HCT116 (cell line): Measurements from ENCODE around the gene GID4.

Experiments used
- EGR1 ChIP-seq: IDR thresholded peaks from 2 replicates; pipeline ENCODE4 v1.6.1; 2012; ENCODE audit warnings: low read depth
- EZH2 ChIP-seq: fragments of 200-600 bp; sonication (generic); IDR thresholded peaks from 2 replicates; pipeline ENCODE4 v1.6.1; 2017; ENCODE audit warnings: antibody characterized with exemption, mixed run types
- POLR2A ChIP-seq: IDR thresholded peaks from 2 replicates; pipeline ENCODE4 v1.7.0; 2011; ENCODE audit warnings: borderline replicate concordance; ENCODE audit not compliant: insufficient read depth, insufficient read length; ENCODE audit errors: extremely low read depth
- TCF7L2 ChIP-seq: IDR thresholded peaks from 2 replicates; pipeline ENCODE4 v1.7.0; 2011; ENCODE audit warnings: borderline replicate concordance, inconsistent platforms; ENCODE audit not compliant: insufficient read depth, insufficient read length; ENCODE audit errors: extremely low read depth
- YY1 ChIP-seq: IDR thresholded peaks from 2 replicates; pipeline ENCODE4 v1.6.1; 2011; ENCODE audit warnings: low read length, low read depth, moderate library complexity, mild to moderate bottlenecking; ENCODE audit not compliant: insufficient replicate concordance; ENCODE audit errors: extremely low read depth
- TF ChIP-seq, protein P1 (sequence below), 3 experiments: fragments of 200-600 bp in 1 of 3; sonication (generic) in 1 of 3; IDR thresholded peaks in 2 of 3; conservative IDR thresholded peaks in 1 of 3; 2 replicates each; pipeline ENCODE4 v1.5.1; 2012 to 2017; ENCODE audit warnings: low read depth in 2 of 3, low read length in 2 of 3, antibody characterized with exemption in 1 of 3, borderline replicate concordance in 1 of 3, control low read depth in 1 of 3, mild to moderate bottlenecking in 1 of 3, mixed read lengths in 1 of 3, mixed run types in 1 of 3, moderate library complexity in 1 of 3; ENCODE audit not compliant: insufficient read depth in 1 of 3
- TF ChIP-seq, protein P2 (sequence below): IDR thresholded peaks from 2 replicates; pipeline ENCODE4 v1.6.1; 2012

DNA sequence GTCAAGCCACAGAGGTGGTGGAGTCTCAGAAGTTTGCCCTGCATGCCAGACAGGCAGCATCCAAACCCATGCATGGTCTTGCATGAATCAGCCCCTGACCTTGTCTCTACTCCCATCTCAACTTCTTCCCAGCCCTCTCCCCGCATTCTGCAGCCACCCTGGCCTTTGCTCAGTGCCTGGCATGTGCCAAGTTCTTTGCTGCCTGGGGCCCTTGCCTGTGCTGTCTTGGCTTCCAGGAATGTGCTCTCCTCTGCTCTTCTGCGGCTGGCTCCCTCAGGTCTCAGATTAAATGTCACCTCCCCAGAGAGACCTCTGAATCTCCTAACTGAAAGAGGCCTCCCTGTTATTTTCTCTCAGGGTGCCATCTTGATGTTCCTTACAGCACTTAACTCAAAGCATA, 48.9 kb upstream of the GID4 start:
- TF ChIP-seq EGR1 (no peak), EZH2 (no peak), YY1 (no peak), POLR2A (no peak), TCF7L2 (no peak)
- TF ChIP-seq, protein P1, sequence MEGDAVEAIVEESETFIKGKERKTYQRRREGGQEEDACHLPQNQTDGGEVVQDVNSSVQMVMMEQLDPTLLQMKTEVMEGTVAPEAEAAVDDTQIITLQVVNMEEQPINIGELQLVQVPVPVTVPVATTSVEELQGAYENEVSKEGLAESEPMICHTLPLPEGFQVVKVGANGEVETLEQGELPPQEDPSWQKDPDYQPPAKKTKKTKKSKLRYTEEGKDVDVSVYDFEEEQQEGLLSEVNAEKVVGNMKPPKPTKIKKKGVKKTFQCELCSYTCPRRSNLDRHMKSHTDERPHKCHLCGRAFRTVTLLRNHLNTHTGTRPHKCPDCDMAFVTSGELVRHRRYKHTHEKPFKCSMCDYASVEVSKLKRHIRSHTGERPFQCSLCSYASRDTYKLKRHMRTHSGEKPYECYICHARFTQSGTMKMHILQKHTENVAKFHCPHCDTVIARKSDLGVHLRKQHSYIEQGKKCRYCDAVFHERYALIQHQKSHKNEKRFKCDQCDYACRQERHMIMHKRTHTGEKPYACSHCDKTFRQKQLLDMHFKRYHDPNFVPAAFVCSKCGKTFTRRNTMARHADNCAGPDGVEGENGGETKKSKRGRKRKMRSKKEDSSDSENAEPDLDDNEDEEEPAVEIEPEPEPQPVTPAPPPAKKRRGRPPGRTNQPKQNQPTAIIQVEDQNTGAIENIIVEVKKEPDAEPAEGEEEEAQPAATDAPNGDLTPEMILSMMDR (IDR thresholded peaks at IDR 0.05 in 2 of 3, conservative IDR thresholded peaks at IDR 0.05 in 1 of 3; ENCODE audit: borderline replicate concordance in 1 of 3, insufficient read depth in 1 of 3, low read depth in 2 of 3, low read length in 2 of 3) = no peak
- TF ChIP-seq, protein P2, sequence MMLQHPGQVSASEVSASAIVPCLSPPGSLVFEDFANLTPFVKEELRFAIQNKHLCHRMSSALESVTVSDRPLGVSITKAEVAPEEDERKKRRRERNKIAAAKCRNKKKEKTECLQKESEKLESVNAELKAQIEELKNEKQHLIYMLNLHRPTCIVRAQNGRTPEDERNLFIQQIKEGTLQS = no peak
